ENCODE measurements around the gene ARSG. TPM values are rescaled to one million over a fixed set of nuclear protein-coding genes. Genes with fewer than 3 reads are reported as not detected.

Gene ARSG
- total and polyA plus RNA-seq, 12 donors = 2.1 to 49.6 (median 12.7) TPM

DNA sequence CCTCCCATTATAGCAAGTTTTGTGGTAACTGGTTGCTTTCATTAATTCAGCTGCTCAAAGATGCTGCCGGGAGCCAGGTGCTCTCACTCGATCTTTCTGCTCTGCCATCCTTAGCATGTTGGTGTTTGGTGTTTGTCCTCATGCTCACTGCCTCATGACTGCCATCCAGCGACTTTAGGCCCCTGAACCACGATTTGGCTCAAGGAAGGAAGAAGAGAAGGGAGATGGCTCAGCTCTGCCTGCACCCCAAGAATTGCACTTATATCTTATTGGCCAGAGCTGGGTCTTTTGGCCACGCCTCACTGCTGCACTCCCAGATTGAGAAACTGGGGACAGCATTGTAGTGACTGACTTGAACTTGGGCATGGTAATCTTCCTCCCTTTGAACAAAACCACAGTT lies 52.7 kb downstream of the ARSG start:
- H3K4me3 ChIP-seq = no peak overlapping the region
- TF ChIP-seq POLR2A (IDR thresholded peaks at IDR 0.05) = no peak
- TF ChIP-seq, protein P1, sequence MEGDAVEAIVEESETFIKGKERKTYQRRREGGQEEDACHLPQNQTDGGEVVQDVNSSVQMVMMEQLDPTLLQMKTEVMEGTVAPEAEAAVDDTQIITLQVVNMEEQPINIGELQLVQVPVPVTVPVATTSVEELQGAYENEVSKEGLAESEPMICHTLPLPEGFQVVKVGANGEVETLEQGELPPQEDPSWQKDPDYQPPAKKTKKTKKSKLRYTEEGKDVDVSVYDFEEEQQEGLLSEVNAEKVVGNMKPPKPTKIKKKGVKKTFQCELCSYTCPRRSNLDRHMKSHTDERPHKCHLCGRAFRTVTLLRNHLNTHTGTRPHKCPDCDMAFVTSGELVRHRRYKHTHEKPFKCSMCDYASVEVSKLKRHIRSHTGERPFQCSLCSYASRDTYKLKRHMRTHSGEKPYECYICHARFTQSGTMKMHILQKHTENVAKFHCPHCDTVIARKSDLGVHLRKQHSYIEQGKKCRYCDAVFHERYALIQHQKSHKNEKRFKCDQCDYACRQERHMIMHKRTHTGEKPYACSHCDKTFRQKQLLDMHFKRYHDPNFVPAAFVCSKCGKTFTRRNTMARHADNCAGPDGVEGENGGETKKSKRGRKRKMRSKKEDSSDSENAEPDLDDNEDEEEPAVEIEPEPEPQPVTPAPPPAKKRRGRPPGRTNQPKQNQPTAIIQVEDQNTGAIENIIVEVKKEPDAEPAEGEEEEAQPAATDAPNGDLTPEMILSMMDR (IDR thresholded peaks at IDR 0.05) = no peak
- 75 to 88% (median 84%) methylated on average over 5 of the region's 5 CpGs for WGBS, 4 donors
- H3K27ac ChIP-seq = no peak overlapping the region
- no peaks in the 10 kb centered on the region for H3K9me3 ChIP-seq (replicated peaks in 1 of 3)
- H3K27me3 ChIP-seq = no peaks in the 10 kb centered on the region
- DNase-seq = no peak
- H3K4me1 ChIP-seq (replicated peaks in 1 of 2) = no peaks in the 10 kb centered on the region
- intact Hi-C loops (cut with DNase I) = no loop called here
- no peaks in the 10 kb centered on the region for H3K36me3 ChIP-seq (replicated peaks in 1 of 2)

DNA sequence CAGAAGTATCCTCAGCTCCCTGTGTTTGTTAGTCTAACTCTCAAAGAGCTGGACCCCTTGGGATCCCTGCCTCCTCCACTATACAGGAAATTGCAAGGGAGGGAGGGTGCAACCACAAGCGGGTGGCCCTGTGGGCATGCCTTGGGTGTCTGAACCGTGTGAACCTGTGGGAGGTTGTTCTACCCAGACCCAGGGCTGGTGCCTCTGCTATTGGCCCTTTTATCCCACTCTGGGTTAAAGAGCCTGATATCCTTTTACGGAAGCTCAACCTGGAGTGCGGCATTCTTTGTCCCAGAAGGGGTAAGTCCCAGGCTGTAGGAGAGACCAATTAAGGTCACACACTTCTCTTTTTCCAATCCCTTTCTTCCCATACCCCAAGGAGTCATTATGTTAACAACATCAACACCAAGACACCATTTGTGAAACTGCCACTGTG lies 53.4 kb downstream of the ARSG start:
- H3K4me1 ChIP-seq (replicated peaks in 1 of 2) = no peaks in the 10 kb centered on the region
- H3K27ac ChIP-seq = no peak overlapping the region
- 79 to 90% (median 82%) methylated on average over 4 of the region's 4 CpGs for WGBS, 4 donors
- no peak overlapping the region for H3K4me3 ChIP-seq
- no peaks in the 10 kb centered on the region for H3K9me3 ChIP-seq (replicated peaks in 1 of 3)
- H3K36me3 ChIP-seq (replicated peaks in 1 of 2) = no peaks in the 10 kb centered on the region
- DNase-seq = no peak
- no peaks in the 10 kb centered on the region for H3K27me3 ChIP-seq
- no peak for TF ChIP-seq POLR2A (IDR thresholded peaks at IDR 0.05)
- TF ChIP-seq, protein P1 (IDR thresholded peaks at IDR 0.05) = no peak
- intact Hi-C loops (cut with DNase I) = no loop called here

DNA sequence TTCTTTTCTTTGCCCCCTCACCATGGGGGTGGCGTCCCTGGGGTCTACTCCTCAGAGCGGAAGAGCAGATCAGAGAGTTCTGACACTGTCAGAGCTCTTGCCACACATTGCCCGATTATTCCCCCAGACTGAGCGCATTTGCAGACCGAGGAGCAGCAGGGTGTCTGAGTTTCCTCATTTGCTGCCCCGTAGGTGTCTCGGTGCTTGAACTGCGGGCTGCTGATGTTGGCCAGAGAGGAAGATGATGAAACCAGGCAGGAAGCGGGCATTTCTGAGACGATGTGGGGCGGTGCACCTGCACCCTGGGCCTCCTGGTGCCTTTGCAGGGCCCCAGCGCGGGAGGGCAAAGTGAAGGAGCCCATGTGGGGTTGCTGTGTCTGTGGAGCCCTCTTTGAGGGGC lies 55.2 kb downstream of the ARSG start:
- H3K4me1 ChIP-seq (replicated peaks in 1 of 2) = no peaks in the 10 kb centered on the region
- DNase-seq = peak in 3 of 7 donors; percentile 13 to 54 (median 24)
- intact Hi-C loops (cut with DNase I) = no loop called here

DNA sequence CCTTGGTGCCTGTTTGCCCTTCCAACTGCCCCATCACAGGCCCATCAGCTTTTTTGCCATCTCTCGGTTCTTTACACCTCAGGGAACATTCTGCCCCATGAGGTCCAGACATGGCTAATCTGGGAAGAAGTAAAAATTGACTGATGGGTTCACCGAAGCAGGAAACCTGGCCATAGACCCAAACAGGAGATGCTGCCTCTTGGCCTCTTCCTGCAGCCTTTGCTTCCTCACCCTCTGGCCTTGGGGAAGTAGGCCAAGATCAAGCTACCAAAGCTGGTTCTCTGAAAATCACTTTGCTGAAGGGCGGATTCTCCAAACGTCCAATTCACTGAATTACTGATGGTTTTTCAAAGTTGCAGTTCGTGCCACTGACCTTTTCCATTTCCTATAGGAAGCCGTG lies 56.1 kb downstream of the ARSG start:
- 56 to 68% (median 63%) methylated on average over 6 of the region's 6 CpGs for WGBS, 4 donors
- no peaks in the 10 kb centered on the region for H3K36me3 ChIP-seq (replicated peaks in 1 of 2)
- no peaks in the 10 kb centered on the region for H3K27me3 ChIP-seq
- H3K4me1 ChIP-seq (replicated peaks in 1 of 2) = no peaks in the 10 kb centered on the region
- no peak overlapping the region for H3K27ac ChIP-seq
- peak in 1 of 7 donors; percentile 14 for DNase-seq
- H3K9me3 ChIP-seq (replicated peaks in 1 of 3) = no peaks in the 10 kb centered on the region
- no peak overlapping the region for H3K4me3 ChIP-seq
- TF ChIP-seq, protein P1 (IDR thresholded peaks at IDR 0.05) = no peak
- intact Hi-C loops (cut with DNase I) = no loop called here

More for the DNA sequence above, 55.2 kb downstream of the ARSG start:
- H3K9me3 ChIP-seq (replicated peaks in 1 of 3) = no peaks in the 10 kb centered on the region
- H3K4me3 ChIP-seq = no peak overlapping the region
- no peak overlapping the region for H3K27ac ChIP-seq
- no peak for TF ChIP-seq POLR2A (IDR thresholded peaks at IDR 0.05)
- TF ChIP-seq, protein P1 (IDR thresholded peaks at IDR 0.05) = no peak
- 76 to 88% (median 81%) methylated on average over 12 to 13 of the region's 13 CpGs for WGBS, 4 donors
- no peaks in the 10 kb centered on the region for H3K27me3 ChIP-seq
- no peaks in the 10 kb centered on the region for H3K36me3 ChIP-seq (replicated peaks in 1 of 2)
